ENCODE results near the gene AP1S3. TPM values are rescaled to one million over a fixed set of nuclear protein-coding genes. Genes with fewer than 3 reads are reported as not detected.
"Not testable (repeated sequence)": the region's sequence is repeated elsewhere in the genome, so short reads cannot be mapped to it uniquely, and the experiment has no call there.

AP1S3 gene
- total RNA-seq, 1 donor from 2014 or later = 16.8 TPM

GRCh38 chr2:223797811-223798721 is 39.3 kb downstream of the AP1S3 start:
- intact Hi-C loops (cut with DNase I) = no loop called here
- Histone ChIP-seq H3K27ac (no peak overlapping the region), H3K4me1 (no peaks in the 10 kb centered on the region), H3K36me3 (no peaks in the 10 kb centered on the region), H3K4me3 (no peak overlapping the region), H3K9me3 (no peaks in the 10 kb centered on the region), H3K27me3 (no peaks in the 10 kb centered on the region)
- peak; percentile 55 for ATAC-seq
- no peak for DNase-seq
- peak; percentile 46 for TF ChIP-seq CTCF (IDR thresholded peaks at IDR 0.05)

GRCh38 chr2:223797037-223797436 is 40.3 kb downstream of the AP1S3 start:
- no peak overlapping the region for H3K27ac ChIP-seq
- intact Hi-C loops (cut with DNase I) = no loop called here

GRCh38 chr2:223789423-223789822 is 48.0 kb downstream of the AP1S3 start:
- Histone ChIP-seq H3K4me3 (no peak overlapping the region), H3K27ac (no peak overlapping the region), H3K27me3 (no peaks in the 10 kb centered on the region), H3K4me1 (no peaks in the 10 kb centered on the region), H3K36me3 (no peaks in the 10 kb centered on the region), H3K9me3 (no peaks in the 10 kb centered on the region)
- intact Hi-C loops (cut with DNase I) = no loop called here
- no peak for TF ChIP-seq CTCF (IDR thresholded peaks at IDR 0.05)
- ATAC-seq (no peak), DNase-seq (no peak)

More at GRCh38 chr2:223797037-223797436, 40.3 kb downstream of the AP1S3 start:
- no peak for TF ChIP-seq CTCF (IDR thresholded peaks at IDR 0.05)
- DNase-seq (no peak), ATAC-seq (peak; percentile 19)
- Histone ChIP-seq H3K4me3 (no peak overlapping the region), H3K9me3 (no peaks in the 10 kb centered on the region), H3K27me3 (no peaks in the 10 kb centered on the region), H3K36me3 (no peaks in the 10 kb centered on the region), H3K4me1 (no peaks in the 10 kb centered on the region)

GRCh38 chr2:223788826-223789225 is 48.6 kb downstream of the AP1S3 start:
- no peak overlapping the region for H3K4me3 ChIP-seq
- no peak for TF ChIP-seq CTCF (IDR thresholded peaks at IDR 0.05)
- no peak for DNase-seq
- intact Hi-C loops (cut with DNase I) = no loop called here
- ATAC-seq = no peak
- no peaks in the 10 kb centered on the region for H3K4me1 ChIP-seq
- H3K27ac ChIP-seq = no peak overlapping the region
- H3K9me3 ChIP-seq = no peaks in the 10 kb centered on the region
- no peaks in the 10 kb centered on the region for H3K27me3 ChIP-seq
- no peaks in the 10 kb centered on the region for H3K36me3 ChIP-seq

GRCh38 chr2:223788106-223788505 is 49.3 kb downstream of the AP1S3 start:
- not testable (repeated sequence) for ATAC-seq

GRCh38 chr2:223787358-223787757 is 50.0 kb downstream of the AP1S3 start:
- no peak for ATAC-seq
- Histone ChIP-seq H3K36me3 (no peaks in the 10 kb centered on the region), H3K4me3 (no peak overlapping the region), H3K27me3 (no peaks in the 10 kb centered on the region), H3K4me1 (no peaks in the 10 kb centered on the region), H3K9me3 (no peaks in the 10 kb centered on the region), H3K27ac (no peak overlapping the region)
- TF ChIP-seq CTCF (IDR thresholded peaks at IDR 0.05) = no peak
- DNase-seq = no peak
- intact Hi-C loops (cut with DNase I) = no loop called here

More at GRCh38 chr2:223788106-223788505, 49.3 kb downstream of the AP1S3 start:
- H3K36me3 ChIP-seq; H3K27me3 ChIP-seq; H3K9me3 ChIP-seq; intact Hi-C loops (cut with DNase I); H3K4me1 ChIP-seq; H3K27ac ChIP-seq; H3K4me3 ChIP-seq; DNase-seq: not testable (repeated sequence)
